ENCODE data around the gene SSUH2.

SSUH2 gene

GRCh38 chr3:8662594-8662993 is 18.0 kb upstream of the SSUH2 start:
- TF ChIP-seq CTCF (IDR thresholded peaks at IDR 0.05; ENCODE audit: borderline replicate concordance, insufficient read depth, low read depth, low read length) = no peak

DNA sequence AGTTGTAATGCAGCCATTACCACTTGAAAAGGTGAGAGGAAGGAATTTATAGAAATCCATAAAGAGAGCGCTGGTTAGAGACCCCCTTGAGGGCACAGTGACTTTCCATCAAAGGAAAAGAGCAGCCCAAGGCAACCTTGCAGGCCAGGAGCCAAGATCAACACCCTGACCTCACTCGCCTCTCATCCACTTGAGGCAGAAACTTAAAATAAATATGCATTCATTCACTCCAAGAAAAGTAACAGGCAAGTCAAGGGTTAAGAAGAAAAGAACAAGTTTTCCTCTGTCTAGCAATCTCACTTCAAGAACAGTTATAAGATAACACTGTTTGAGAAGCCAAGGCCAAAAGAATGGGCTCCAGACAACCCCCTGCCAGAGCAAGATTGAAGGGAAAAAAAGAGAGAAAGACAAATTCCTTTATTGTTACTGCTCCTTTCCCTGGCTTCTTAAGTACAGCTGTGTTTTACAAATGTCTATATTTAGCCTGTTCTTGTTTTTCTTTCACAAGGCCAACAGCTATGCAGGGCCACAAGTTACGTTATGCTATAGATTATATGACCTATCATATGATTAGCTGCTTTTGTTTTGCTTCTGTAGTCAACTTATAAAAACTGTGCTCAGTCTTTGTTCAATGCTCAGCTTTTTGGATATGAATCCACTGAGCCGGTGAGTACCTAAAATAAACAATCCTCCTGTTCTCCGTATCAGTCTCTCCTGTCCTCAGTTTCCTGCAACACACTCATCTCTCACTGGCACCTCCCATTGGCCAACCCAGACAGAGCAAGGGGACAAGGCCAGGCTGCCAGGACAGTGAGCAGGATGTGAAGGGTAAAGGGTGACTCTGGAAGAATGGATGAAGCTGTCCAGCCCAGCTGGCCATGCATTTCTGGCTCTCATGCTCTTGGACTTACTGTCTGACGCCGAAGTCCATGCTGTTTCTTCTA is 15.8 kb upstream of the SSUH2 start:
- no peak for TF ChIP-seq CTCF (IDR thresholded peaks at IDR 0.05; ENCODE audit: borderline replicate concordance, insufficient read depth, low read depth, low read length)
- no peak overlapping the region for H3K4me3 ChIP-seq (ENCODE audit: low read depth, low read length)

More at GRCh38 chr3:8662594-8662993, 18.0 kb upstream of the SSUH2 start:
- H3K4me3 ChIP-seq (ENCODE audit: low read depth, low read length) = no peak overlapping the region

- no peak for TF ChIP-seq CTCF (IDR thresholded peaks at IDR 0.05; ENCODE audit: borderline replicate concordance, insufficient read depth, low read depth, low read length)
- H3K4me3 ChIP-seq (ENCODE audit: low read depth, low read length) = no peak overlapping the region
These were observed 14.6 kb upstream of the SSUH2 start for GRCh38 chr3:8659242-8659641.

DNA sequence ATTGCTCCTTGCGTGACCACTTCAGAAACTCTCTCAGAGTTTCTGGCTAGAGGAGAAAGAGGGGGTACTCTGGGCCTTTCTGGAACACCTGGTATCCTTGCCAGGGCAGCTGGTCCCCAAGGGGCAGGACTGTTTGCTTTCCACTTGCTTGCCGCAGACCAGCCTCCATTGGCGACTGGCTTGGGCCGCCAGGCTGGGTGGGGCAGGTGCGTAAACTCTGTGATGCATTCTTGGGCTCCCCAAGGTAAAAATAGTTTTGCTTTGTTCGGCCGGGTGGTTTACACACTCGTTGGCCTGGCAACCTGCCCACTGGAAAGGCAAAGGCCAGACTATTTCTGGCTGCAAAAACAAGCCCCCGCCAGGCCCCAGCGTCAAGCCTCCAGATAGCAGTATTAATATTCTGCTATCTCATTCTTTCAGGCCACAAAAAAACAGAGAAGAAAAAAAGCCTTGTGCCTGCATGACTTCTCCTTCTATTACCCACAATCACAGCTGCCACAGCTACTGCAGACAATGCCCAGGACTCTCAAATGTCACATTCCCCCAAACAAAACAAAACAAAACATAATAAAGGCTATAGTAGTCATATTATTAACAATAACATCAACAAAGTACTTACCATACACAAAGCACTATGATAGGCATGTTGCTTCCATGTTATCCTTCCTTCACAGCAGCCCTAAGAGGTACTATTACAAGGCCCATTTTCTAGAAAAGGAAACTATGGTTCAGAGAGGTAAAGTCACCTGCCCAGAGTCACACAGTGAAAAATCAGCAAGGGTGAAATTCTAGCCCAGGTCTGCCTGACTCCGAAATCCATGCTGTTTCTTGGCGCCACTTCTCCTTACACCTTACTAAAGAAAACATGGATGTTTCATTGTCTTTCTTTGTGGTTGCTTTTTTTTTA is 14.0 kb upstream of the SSUH2 start:
- H3K4me3 ChIP-seq (ENCODE audit: low read depth, low read length) = no peak overlapping the region
- no peak for TF ChIP-seq CTCF (IDR thresholded peaks at IDR 0.05; ENCODE audit: borderline replicate concordance, insufficient read depth, low read depth, low read length)

DNA sequence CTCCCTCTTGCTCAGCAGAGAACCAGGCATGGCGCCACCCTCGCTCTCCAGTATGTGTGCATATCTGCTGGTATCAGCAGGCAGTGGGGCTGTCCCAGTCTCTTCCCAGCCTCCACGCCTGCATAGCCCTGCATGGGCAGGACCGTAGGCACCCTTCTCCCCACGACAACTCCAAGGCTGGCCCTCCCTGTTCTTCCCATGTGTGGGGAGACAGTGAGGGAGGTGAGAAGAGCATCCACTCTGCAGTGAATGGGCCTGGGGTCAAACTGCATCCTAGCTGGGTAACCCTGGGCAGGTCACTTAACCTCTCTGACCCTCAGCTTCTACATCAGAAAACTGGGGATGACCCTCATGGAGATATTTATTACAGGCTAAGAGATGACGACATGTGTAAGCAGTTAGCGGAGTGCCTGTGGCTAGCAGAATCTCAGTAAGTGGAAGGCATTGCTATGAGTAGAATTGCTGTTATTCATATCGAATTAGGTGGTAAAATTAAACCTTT is 13.3 kb upstream of the SSUH2 start:
- no peak for TF ChIP-seq CTCF (IDR thresholded peaks at IDR 0.05; ENCODE audit: borderline replicate concordance, insufficient read depth, low read depth, low read length)
- H3K4me3 ChIP-seq (ENCODE audit: low read depth, low read length) = no peak overlapping the region

GRCh38 chr3:8656240-8656639 is 11.6 kb upstream of the SSUH2 start:
- TF ChIP-seq CTCF (IDR thresholded peaks at IDR 0.05; ENCODE audit: borderline replicate concordance, insufficient read depth, low read depth, low read length) = no peak
- no peak overlapping the region for H3K4me3 ChIP-seq (ENCODE audit: low read depth, low read length)
